PC-3 (cell line): ENCODE measurements around the gene RNASE13. TPM values are rescaled to one million over a fixed set of nuclear protein-coding genes. Genes with fewer than 3 reads are reported as not detected.
A peak's percentile ranks its signal among the peaks of the same experiment; 100 is the strongest.

Source experiments
- ATAC-seq: fragments of 200-7000 bp; cut with Tn5 transposase; 2 replicates; pipeline ENCODE4 v1.9.1; 2020; ENCODE audit warnings: mild to moderate bottlenecking, moderate library complexity
- BruUV-seq: library from RNA; stranded (reverse); fragments of 400-500 nt; replicated peaks from 2 replicates; lab custom pipeline; 2021; lab: Mats Ljungman, UMichigan
- CTCF ChIA-PET: fragments of 300-600 bp; sonication (Branson Sonifier 250); formaldehyde crosslinking; loops from one replicate; lab custom pipeline; 2022; ENCODE audit warnings: antibody characterized with exemption; lab: Charles Lee
- POLR2A ChIA-PET: fragments of 300-600 bp; sonication (Branson Sonifier 250); formaldehyde crosslinking; loops from one replicate; lab custom pipeline; 2022; ENCODE audit warnings: antibody characterized with exemption; ENCODE audit not compliant: unreplicated experiment; lab: Charles Lee
- DNase-seq: peaks from one replicate; pipeline ENCODE4 v3.0.0-alpha.2; 2015
- H2AFZ ChIP-seq: fragments of 300-600 bp; sonication (generic); 2 replicates; pipeline ENCODE4 v1.6.0; 2016; ENCODE audit warnings: antibody characterized with exemption, low read length
- H3F3A ChIP-seq: fragments of 300-600 bp; sonication (generic); one replicate; pipeline ENCODE4 v1.6.0; 2017; ENCODE audit warnings: antibody characterized with exemption, low read length, control low read depth, mild to moderate bottlenecking; ENCODE audit not compliant: unreplicated experiment
- H3K27ac ChIP-seq: fragments of 300-600 bp; sonication (generic); 2 replicates; pipeline ENCODE4 v1.5.1; 2016; ENCODE audit warnings: mild to moderate bottlenecking, low read length
- H3K27me3 ChIP-seq: fragments of 300-600 bp; sonication (generic); 2 replicates; pipeline ENCODE4 v1.6.1; 2016; ENCODE audit warnings: low read length, mixed read lengths
- H3K36me3 ChIP-seq: fragments of 300-600 bp; sonication (generic); 2 replicates; pipeline ENCODE4 v1.6.1; 2016; ENCODE audit warnings: low read depth, mixed run types, low read length, mixed read lengths
- H3K4me1 ChIP-seq: fragments of 300-600 bp; sonication (generic); 2 replicates; pipeline ENCODE4 v1.5.1; 2016; ENCODE audit warnings: low read length; ENCODE audit not compliant: insufficient read depth
- H3K4me2 ChIP-seq: fragments of 300-600 bp; sonication (generic); 2 replicates; pipeline ENCODE4 v1.6.0; 2016; ENCODE audit warnings: low read length
- H3K4me3 ChIP-seq: fragments of 300-600 bp; sonication (generic); 2 replicates; pipeline ENCODE4 v1.5.1; 2016; ENCODE audit warnings: mild to moderate bottlenecking, low read length, mixed read lengths
- H3K79me2 ChIP-seq: fragments of 300-600 bp; sonication (generic); 2 replicates; pipeline ENCODE4 v1.6.1; 2017; ENCODE audit warnings: low read length, mixed read lengths
- H3K9ac ChIP-seq: fragments of 300-600 bp; sonication (generic); 2 replicates; pipeline ENCODE4 v1.6.0; 2016; ENCODE audit warnings: mild to moderate bottlenecking, low read length
- H3K9me2 ChIP-seq: fragments of 300-600 bp; sonication (generic); replicated peaks from 2 replicates; pipeline ENCODE4 v1.6.1; 2016; ENCODE audit warnings: mixed run types, low read length, mixed read lengths
- H3K9me3 ChIP-seq: fragments of 300-600 bp; sonication (generic); 2 replicates; pipeline ENCODE4 v1.6.1; 2016; ENCODE audit warnings: low read length, mixed read lengths
- H4K20me1 ChIP-seq: fragments of 300-600 bp; sonication (generic); 2 replicates; pipeline ENCODE4 v1.6.1; 2016; ENCODE audit warnings: low read length, mixed read lengths
- CTCF ChIP-seq: fragments of 300-600 bp; sonication (generic); conservative IDR thresholded peaks from 2 replicates; pipeline ENCODE4 v1.5.1; 2017; ENCODE audit warnings: antibody characterized with exemption, low read depth, mild to moderate bottlenecking, low read length
- EZH2 ChIP-seq: fragments of 300-600 bp; sonication (generic); IDR thresholded peaks from one replicate; pipeline ENCODE4 v1.6.1; 2017; ENCODE audit warnings: antibody characterized with exemption, mild to moderate bottlenecking, low read length; ENCODE audit not compliant: unreplicated experiment
- EZH2phosphoT487 ChIP-seq: fragments of 300-600 bp; sonication (generic); IDR thresholded peaks from 2 replicates; pipeline ENCODE4 v1.6.1; 2018; ENCODE audit warnings: mild to moderate bottlenecking, antibody characterized with exemption, low read length, borderline replicate concordance
- intact Hi-C: fragments of 100-400 bp; cut with micrococcal nuclease; formaldehyde crosslinking; loops from 2 replicates; pipeline ENCODE4 v1.9.0; 2023
- total RNA-seq: library from RNA; depleted of rRNA; stranded (reverse); fragments of >200 nt; gene quantifications from 2 replicates; pipeline ENCODE4 v1.2.3, GENCODE V29; 2014

The RNASE13 gene
- total RNA-seq, 1 experiment from 2014 or later = not detected

DNA sequence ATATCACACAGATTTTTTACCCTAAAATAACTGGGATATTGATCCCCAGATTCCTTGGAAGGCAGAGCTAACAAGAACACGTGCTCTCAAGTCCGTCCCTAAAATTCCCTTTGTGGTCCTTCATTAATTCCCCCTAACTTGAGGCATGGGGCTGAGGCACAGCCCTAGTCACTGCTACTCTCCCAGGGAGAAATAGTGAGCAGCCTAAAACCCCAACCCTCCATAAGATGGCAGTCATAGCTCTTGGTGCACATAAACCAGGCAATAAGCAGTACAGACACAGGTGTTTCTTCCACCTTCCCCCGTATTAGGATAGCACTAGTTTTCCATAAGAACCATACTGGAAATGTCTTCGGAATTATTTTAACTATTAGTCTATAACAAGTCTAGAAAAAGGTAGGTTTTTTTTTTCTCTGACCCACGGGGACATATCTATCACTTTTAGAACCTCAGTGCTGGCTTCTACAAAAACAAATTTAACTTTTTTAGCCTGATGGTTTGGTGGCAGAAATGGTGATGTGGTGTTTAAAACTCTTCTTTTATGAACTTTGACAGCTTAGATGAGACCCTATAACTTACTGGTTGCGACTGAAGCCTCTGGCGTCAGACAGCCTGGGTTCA lies 32.4 kb upstream of the RNASE13 start:
- no peak overlapping the region for H3K4me3 ChIP-seq
- H3K36me3 ChIP-seq = no peaks in the 10 kb centered on the region
- ATAC-seq = no peak
- H3K27me3 ChIP-seq = peaks cover 68% of the 10 kb centered on the region
- BruUV-seq = no TSS peak
- peak; percentile 43 for DNase-seq
- intact Hi-C loops = no loop called here
- H3F3A ChIP-seq = no peaks in the 10 kb centered on the region
- POLR2A ChIA-PET = no interaction called here
- TF ChIP-seq EZH2phosphoT487 = no peak
- TF ChIP-seq CTCF = peak; percentile 47
- H2AFZ ChIP-seq = no peak overlapping the region
- CTCF ChIA-PET = interaction anchor here (0.9 to 1.2 kb wide), 4 partner anchors 21 to 38 kb away, joined by 3 to 8 read pairs (median 4); no protein-coding TSS in a partner anchor
- no peaks in the 10 kb centered on the region for H3K9me2 ChIP-seq
- peaks cover 6% of the 10 kb centered on the region; the same call in 1 of the 2 replicates for H3K4me1 ChIP-seq
- H3K9me3 ChIP-seq = no peaks in the 10 kb centered on the region
- no peak overlapping the region for H3K27ac ChIP-seq
- H4K20me1 ChIP-seq = no peaks in the 10 kb centered on the region
- no peak overlapping the region for H3K4me2 ChIP-seq
- H3K9ac ChIP-seq = no peak overlapping the region
- H3K79me2 ChIP-seq = no peaks in the 10 kb centered on the region

DNA sequence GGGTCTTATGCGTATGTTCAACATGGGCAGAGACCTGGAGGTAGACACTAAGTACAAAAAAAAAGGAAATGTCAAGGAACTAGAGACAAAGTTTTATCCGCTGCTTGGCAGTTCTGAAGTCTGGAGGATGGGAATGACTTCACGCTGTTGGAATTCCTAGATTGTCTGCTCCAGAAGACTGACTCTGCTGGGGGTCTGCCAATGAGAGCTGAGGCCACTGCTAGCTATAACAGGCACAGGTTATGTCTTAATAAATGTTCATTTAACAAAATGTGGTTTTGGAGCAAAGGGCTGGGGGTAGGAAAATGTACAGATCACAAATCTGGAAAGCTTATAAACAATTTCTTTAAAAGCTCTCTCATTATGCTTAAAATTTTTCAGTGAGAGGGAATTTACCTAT lies 28.9 kb upstream of the RNASE13 start:
- POLR2A ChIA-PET = no interaction called here
- CTCF ChIA-PET = interaction anchor here (0.6 to 0.7 kb wide), 2 partner anchors 22 to 49 kb away, joined by 3 read pairs; no protein-coding TSS in a partner anchor
- Histone ChIP-seq H3K9ac (no peak overlapping the region), H3K27ac (no peak overlapping the region), H3K9me2 (no peaks in the 10 kb centered on the region), H2AFZ (no peak overlapping the region), H3K36me3 (no peaks in the 10 kb centered on the region), H3K9me3 (no peaks in the 10 kb centered on the region), H3K4me2 (no peak overlapping the region), H3F3A (no peaks in the 10 kb centered on the region), H3K4me1 (no peaks in the 10 kb centered on the region), H3K27me3 (peaks cover 60% of the 10 kb centered on the region), H3K79me2 (no peaks in the 10 kb centered on the region), H4K20me1 (no peaks in the 10 kb centered on the region), H3K4me3 (no peak overlapping the region)
- intact Hi-C loops = no loop called here
- ATAC-seq (peak; percentile 47; the same call in 1 of the 2 replicates), DNase-seq (peak; percentile 43)
- no TSS peak for BruUV-seq
- TF ChIP-seq EZH2 (no peak), CTCF (no peak), EZH2phosphoT487 (no peak)

GRCh38 chr14:21061347-21061668 lies 26.7 kb upstream of the RNASE13 start:
- ChIA-PET CTCF (no interaction called here), POLR2A (no interaction called here)
- H3K4me3 ChIP-seq = no peak overlapping the region
- intact Hi-C loops = no loop called here
- H3K27me3 ChIP-seq = peaks cover 49% of the 10 kb centered on the region
- H3F3A ChIP-seq = no peaks in the 10 kb centered on the region
- H3K36me3 ChIP-seq = no peaks in the 10 kb centered on the region
- no peaks in the 10 kb centered on the region for H3K9me3 ChIP-seq
- TF ChIP-seq EZH2phosphoT487 = no peak
- no peak for TF ChIP-seq CTCF
- no peak for TF ChIP-seq EZH2
- no peak overlapping the region for H3K27ac ChIP-seq
- H2AFZ ChIP-seq = no peak overlapping the region
- DNase-seq (no peak), ATAC-seq (no peak)
- no peaks in the 10 kb centered on the region for H3K9me2 ChIP-seq
- H3K4me1 ChIP-seq = no peaks in the 10 kb centered on the region
- H3K79me2 ChIP-seq = no peaks in the 10 kb centered on the region
- H3K4me2 ChIP-seq = no peak overlapping the region
- H3K9ac ChIP-seq = no peak overlapping the region
- BruUV-seq = no TSS peak
- H4K20me1 ChIP-seq = no peaks in the 10 kb centered on the region
